Endodermal cell (in vitro differentiated cells): ENCODE results near the gene EDEM3. TPM values are rescaled to one million over a fixed set of nuclear protein-coding genes. Genes with fewer than 3 reads are reported as not detected.

Experiments used
- DNase-seq: peaks from one replicate; pipeline ENCODE4 v3.0.0-alpha.2; 2017
- H3K27ac ChIP-seq: 2 replicates; pipeline ENCODE4 v1.5.1; 2013; ENCODE audit warnings: mild to moderate bottlenecking, low read depth, low read length, moderate library complexity
- H3K27me3 ChIP-seq: 2 replicates; pipeline ENCODE4 v1.6.1; 2013; ENCODE audit warnings: mild to moderate bottlenecking, low read length, moderate library complexity; ENCODE audit not compliant: insufficient read depth, control insufficient read depth, poor library complexity, severe bottlenecking
- H3K36me3 ChIP-seq: 2 replicates; pipeline ENCODE4 v1.7.0; 2013; ENCODE audit warnings: mild to moderate bottlenecking, low read length, moderate library complexity; ENCODE audit not compliant: control insufficient read depth, insufficient read depth
- H3K4me1 ChIP-seq: one replicate; pipeline ENCODE4 v1.7.0; 2013; ENCODE audit warnings: low read length; ENCODE audit not compliant: control insufficient read depth, insufficient read depth
- H3K4me3 ChIP-seq: 2 replicates; pipeline ENCODE4 v1.5.1; 2013; ENCODE audit warnings: mild to moderate bottlenecking, low read length, moderate library complexity
- H3K9ac ChIP-seq: 2 replicates; pipeline ENCODE4 v1.6.1; 2013; ENCODE audit warnings: mild to moderate bottlenecking, low read length, moderate library complexity; ENCODE audit not compliant: poor library complexity, severe bottlenecking; ENCODE audit errors: extremely low read depth
- H3K9me3 ChIP-seq: 2 replicates; pipeline ENCODE4 v1.6.1; 2013; ENCODE audit warnings: mild to moderate bottlenecking, low read length, moderate library complexity; ENCODE audit not compliant: control insufficient read depth
- H3K27ac Mint-ChIP-seq: 2 replicates; pipeline ENCODE4 v1.8.0; 2020; ENCODE audit warnings: mixed read lengths
- H3K27me3 Mint-ChIP-seq: 2 replicates; pipeline ENCODE4 v1.8.0; 2021; ENCODE audit warnings: mild to moderate bottlenecking, mixed read lengths; ENCODE audit not compliant: insufficient read depth
- H3K36me3 Mint-ChIP-seq: 2 replicates; pipeline ENCODE4 v1.8.0; 2020; ENCODE audit warnings: low read depth, mixed read lengths
- H3K4me1 Mint-ChIP-seq: 2 replicates; pipeline ENCODE4 v1.8.0; 2020; ENCODE audit warnings: mixed read lengths
- H3K4me3 Mint-ChIP-seq: 2 replicates; pipeline ENCODE4 v1.8.0; 2020; ENCODE audit warnings: mild to moderate bottlenecking, moderate library complexity, mixed read lengths
- H3K9me3 Mint-ChIP-seq: 2 replicates; pipeline ENCODE4 v1.8.0; 2020; ENCODE audit warnings: mild to moderate bottlenecking, mixed read lengths
- WGBS, 2 experiments: methylation state at CpG; one replicate each; pipeline versions ENCODE4 v1.1.5 to v1.1.7; 2013; ENCODE audit warnings: missing lambda C conversion rate in 2 of 2, mixed read lengths in 1 of 2; ENCODE audit not compliant: insufficient coverage in 1 of 2, insufficient read length in 1 of 2; 5-methylcytosine and 5-hydroxymethylcytosine counted together
- total RNA-seq, 2 donors: library from RNA; stranded (reverse); fragmentation: NEBNext Ultra II Directional in 1 of 2; extraction: Animal tissue kit (Norgen Biotek cat#: 25700) in 1 of 2; gene quantifications; 2 replicates in 1 of 2; 3 replicates in 1 of 2; pipeline ENCODE4 v1.2.1, GENCODE V29; 2021
- TF ChIP-seq, protein P1 (sequence below): fragments of 200-600 bp; sonication (generic); conservative IDR thresholded peaks from 2 replicates; pipeline ENCODE4 v1.5.0; 2021; ENCODE audit warnings: antibody characterized with exemption, mild to moderate bottlenecking

Gene EDEM3
- total RNA-seq, 2 donors from 2014 or later, result 17.0 to 22.0 TPM

GRCh38 chr1:184669391-184669790 lies 85.3 kb downstream of the EDEM3 start:
- Histone ChIP-seq H3K36me3 (no peaks in the 10 kb centered on the region), H3K27ac (no peak overlapping the region), H3K4me3 (no peak overlapping the region), H3K9me3 (no peaks in the 10 kb centered on the region), H3K27me3 (peaks cover 11% of the 10 kb centered on the region), H3K4me1 (no peaks in the 10 kb centered on the region), H3K9ac (no peak overlapping the region)
- peak overlapping the region; percentile 52 for H3K27ac Mint-ChIP-seq
- no peaks in the 10 kb centered on the region for H3K36me3 Mint-ChIP-seq
- no peak for DNase-seq
- WGBS, 2 experiments, result 33 to 39% methylated on average over 1 of the region's 1 CpG
- TF ChIP-seq, protein P1, sequence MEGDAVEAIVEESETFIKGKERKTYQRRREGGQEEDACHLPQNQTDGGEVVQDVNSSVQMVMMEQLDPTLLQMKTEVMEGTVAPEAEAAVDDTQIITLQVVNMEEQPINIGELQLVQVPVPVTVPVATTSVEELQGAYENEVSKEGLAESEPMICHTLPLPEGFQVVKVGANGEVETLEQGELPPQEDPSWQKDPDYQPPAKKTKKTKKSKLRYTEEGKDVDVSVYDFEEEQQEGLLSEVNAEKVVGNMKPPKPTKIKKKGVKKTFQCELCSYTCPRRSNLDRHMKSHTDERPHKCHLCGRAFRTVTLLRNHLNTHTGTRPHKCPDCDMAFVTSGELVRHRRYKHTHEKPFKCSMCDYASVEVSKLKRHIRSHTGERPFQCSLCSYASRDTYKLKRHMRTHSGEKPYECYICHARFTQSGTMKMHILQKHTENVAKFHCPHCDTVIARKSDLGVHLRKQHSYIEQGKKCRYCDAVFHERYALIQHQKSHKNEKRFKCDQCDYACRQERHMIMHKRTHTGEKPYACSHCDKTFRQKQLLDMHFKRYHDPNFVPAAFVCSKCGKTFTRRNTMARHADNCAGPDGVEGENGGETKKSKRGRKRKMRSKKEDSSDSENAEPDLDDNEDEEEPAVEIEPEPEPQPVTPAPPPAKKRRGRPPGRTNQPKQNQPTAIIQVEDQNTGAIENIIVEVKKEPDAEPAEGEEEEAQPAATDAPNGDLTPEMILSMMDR, result no peak
- peaks cover 14% of the 10 kb centered on the region for H3K27me3 Mint-ChIP-seq
- peaks cover 71% of the 10 kb centered on the region for H3K4me1 Mint-ChIP-seq
- H3K4me3 Mint-ChIP-seq, result peak overlapping the region; percentile 29
- no peaks in the 10 kb centered on the region for H3K9me3 Mint-ChIP-seq

GRCh38 chr1:184665360-184665759 lies 89.3 kb downstream of the EDEM3 start:
- Mint-ChIP-seq H3K27ac (no peak overlapping the region), H3K27me3 (peaks cover 15% of the 10 kb centered on the region), H3K9me3 (no peaks in the 10 kb centered on the region), H3K36me3 (no peaks in the 10 kb centered on the region), H3K4me1 (peaks cover 59% of the 10 kb centered on the region), H3K4me3 (no peak overlapping the region)
- TF ChIP-seq, protein P1, result no peak
- no peaks in the 10 kb centered on the region for H3K9me3 ChIP-seq
- no peaks in the 10 kb centered on the region for H3K36me3 ChIP-seq
- no peak overlapping the region for H3K9ac ChIP-seq
- H3K4me3 ChIP-seq, result no peak overlapping the region
- peaks cover 11% of the 10 kb centered on the region for H3K27me3 ChIP-seq
- no peak for DNase-seq
- peaks cover 13% of the 10 kb centered on the region for H3K4me1 ChIP-seq
- 65 to 75% methylated on average over 4 to 6 of the region's 6 CpGs for WGBS, 2 experiments
- H3K27ac ChIP-seq, result no peak overlapping the region

DNA sequence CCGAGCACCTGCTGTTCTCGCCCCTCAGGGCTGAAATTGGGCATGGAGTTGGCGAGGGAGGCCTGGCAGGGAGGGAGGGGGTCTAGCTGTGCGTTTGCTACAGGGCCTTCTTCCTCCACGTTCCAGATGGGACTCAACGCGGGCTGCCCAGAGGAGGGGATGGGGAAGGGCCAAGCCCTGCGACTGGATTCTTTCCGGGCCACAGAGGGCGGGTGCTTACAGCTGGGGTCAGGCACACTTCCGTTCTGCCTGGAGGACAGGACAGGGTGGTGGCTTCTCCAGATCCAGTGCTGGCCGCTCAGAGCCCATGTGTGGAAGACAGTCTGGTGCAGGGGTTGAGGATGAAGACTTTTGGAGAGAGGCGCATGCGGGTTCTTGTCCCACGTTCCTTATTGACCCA lies 90.0 kb downstream of the EDEM3 start:
- no peak overlapping the region for H3K9ac ChIP-seq

More for the DNA sequence above, 90.0 kb downstream of the EDEM3 start:
- H3K9me3 Mint-ChIP-seq, result no peaks in the 10 kb centered on the region
- no peaks in the 10 kb centered on the region for H3K36me3 Mint-ChIP-seq
- WGBS, 2 experiments, result 90 to 91% methylated on average over 6 to 15 of the region's 15 CpGs
- Histone ChIP-seq H3K36me3 (no peaks in the 10 kb centered on the region), H3K27me3 (peaks cover 11% of the 10 kb centered on the region), H3K4me3 (no peak overlapping the region), H3K4me1 (peaks cover 13% of the 10 kb centered on the region), H3K27ac (no peak overlapping the region), H3K9me3 (no peaks in the 10 kb centered on the region)
- DNase-seq, result no peak
- H3K4me3 Mint-ChIP-seq, result no peak overlapping the region
- TF ChIP-seq, protein P1, result no peak
- H3K4me1 Mint-ChIP-seq, result peaks cover 57% of the 10 kb centered on the region
- no peak overlapping the region for H3K27ac Mint-ChIP-seq
- peaks cover 15% of the 10 kb centered on the region for H3K27me3 Mint-ChIP-seq
